NCI-H146 treated with DMSO at 0.1 percent for 48 hours (cell line): ENCODE results near the gene MZF1.
"Not testable (repeated sequence)": the region's sequence is repeated elsewhere in the genome, so short reads cannot be mapped to it uniquely, and the experiment has no call there.

Experiments
- DNase-seq: peaks from one replicate; lab custom pipeline; 2025; ENCODE audit not compliant: unreplicated experiment; lab: John Stamatoyannopoulos, UW

MZF1 gene

GRCh38 chr19:58572818-58573657 lies at the start of gene MZF1:
Gene MZF1, minus strand, starts transcription at chr19:58573335. Its CDS starts 1,946 bp downstream, at chr19:58571389.
- no peak for DNase-seq

GRCh38 chr19:58607213-58607612 lies 34.1 kb upstream of the MZF1 start:
- DNase-seq, result not testable (repeated sequence)

- not testable (repeated sequence) for DNase-seq
Observed at GRCh38 chr19:58606251-58606896, 33.2 kb upstream of the MZF1 start.

GRCh38 chr19:58586133-58586765 lies 13.1 kb upstream of the MZF1 start:
- no peak for DNase-seq

- DNase-seq, result no peak
Observed at GRCh38 chr19:58585442-58586132, 12.5 kb upstream of the MZF1 start.

GRCh38 chr19:58584498-58585441 lies 11.6 kb upstream of the MZF1 start:
- DNase-seq, result no peak

- no peak for DNase-seq
Observed at GRCh38 chr19:58582985-58583384, 9.8 kb upstream of the MZF1 start.

GRCh38 chr19:58581227-58582141 lies 8.3 kb upstream of the MZF1 start:
- no peak for DNase-seq

- DNase-seq, result no peak
Observed at GRCh38 chr19:58579473-58580142, 6.5 kb upstream of the MZF1 start.

GRCh38 chr19:58578012-58578925 lies 5.1 kb upstream of the MZF1 start:
- no peak for DNase-seq

GRCh38 chr19:58577581-58577980 lies 4.4 kb upstream of the MZF1 start:
- DNase-seq, result not testable (repeated sequence)

- DNase-seq, result no peak
Observed at GRCh38 chr19:58575183-58576041, 2.3 kb upstream of the MZF1 start.

GRCh38 chr19:58573658-58574164 lies 576 bp upstream of the MZF1 start:
- no peak for DNase-seq

- no peak for DNase-seq
Observed at GRCh38 chr19:58572026-58572817, 913 bp downstream of the MZF1 start.

GRCh38 chr19:58571575-58571947 lies 1.6 kb downstream of the MZF1 start:
- no peak for DNase-seq
